Activated CD4-positive, alpha-beta T cell treated with anti-CD3 and anti-CD28 coated beads, Interleukin-2, Interleukin-4, amounts not matched to agents 100 ng/mL and 50 ng/mL, durations not matched to agents 16 hours and 8 hours (primary cell): ENCODE data around the gene ZNF414.
A peak's percentile ranks its signal among the peaks of the same experiment; 100 is the strongest.

ENCODE experiments used
- DNase-seq: peaks from one replicate; pipeline ENCODE4 v3.0.0-alpha.2; 2020; ENCODE audit warnings: low spot score

Gene ZNF414

DNA sequence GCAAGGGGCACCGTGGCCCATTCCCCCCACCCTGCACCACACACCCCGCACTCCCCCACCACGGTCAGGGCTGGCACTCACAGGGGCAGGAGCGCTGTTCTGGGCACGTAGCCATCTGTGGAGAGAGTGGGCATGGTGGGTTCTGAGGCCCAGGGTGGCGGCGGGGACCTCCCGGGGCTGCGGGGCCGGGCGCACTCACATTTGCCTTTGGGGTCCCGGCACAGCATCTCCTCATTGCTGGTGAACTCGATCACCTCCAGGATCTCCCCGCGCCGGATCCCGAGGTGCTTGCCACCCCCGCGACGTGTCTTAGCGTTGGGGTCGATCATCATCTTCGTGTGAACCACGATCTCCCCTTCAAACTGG is 23.6 kb downstream of the ZNF414 start:
- DNase-seq: no peak

DNA sequence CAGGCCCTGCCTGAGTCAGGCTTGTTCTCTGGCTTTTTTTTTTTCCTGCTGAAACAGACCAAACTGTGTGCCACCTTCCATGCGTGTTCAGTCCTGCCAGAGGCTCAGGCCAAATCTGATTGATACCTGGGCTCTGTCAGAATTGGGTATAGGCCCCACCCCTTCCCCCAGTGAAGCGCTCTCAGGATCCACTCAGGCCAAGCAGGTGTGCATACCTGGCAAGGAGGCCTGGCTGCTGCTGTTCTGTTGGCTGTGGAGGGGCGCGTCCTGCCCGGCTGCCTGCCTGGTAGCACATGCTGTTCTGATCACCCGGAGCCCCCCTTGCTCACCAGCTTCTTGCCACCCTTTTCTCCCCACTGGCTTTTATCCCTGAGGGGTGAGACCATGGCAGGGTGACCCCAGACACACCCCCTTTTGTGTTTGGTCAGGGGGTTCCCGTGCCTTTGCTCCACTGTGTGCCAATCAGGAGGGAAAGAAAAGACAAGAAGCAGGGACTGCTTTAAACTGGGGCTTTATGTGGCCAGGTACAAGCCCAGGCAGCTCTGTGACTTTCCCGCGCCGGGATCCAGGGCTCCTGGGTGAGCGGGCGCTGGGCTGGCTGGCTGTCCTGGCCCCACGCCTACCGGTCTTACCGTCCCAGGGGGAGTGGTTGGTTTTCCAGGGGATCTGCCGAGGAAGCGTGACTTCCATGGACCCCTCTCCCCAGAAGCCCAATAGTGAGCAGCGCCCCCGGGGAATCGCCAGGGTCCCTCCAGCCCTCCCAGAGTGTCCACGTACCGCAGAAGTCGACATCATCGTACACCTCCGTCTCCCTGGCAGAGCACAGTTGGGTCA is 24.2 kb downstream of the ZNF414 start:
- DNase-seq: no peak

DNA sequence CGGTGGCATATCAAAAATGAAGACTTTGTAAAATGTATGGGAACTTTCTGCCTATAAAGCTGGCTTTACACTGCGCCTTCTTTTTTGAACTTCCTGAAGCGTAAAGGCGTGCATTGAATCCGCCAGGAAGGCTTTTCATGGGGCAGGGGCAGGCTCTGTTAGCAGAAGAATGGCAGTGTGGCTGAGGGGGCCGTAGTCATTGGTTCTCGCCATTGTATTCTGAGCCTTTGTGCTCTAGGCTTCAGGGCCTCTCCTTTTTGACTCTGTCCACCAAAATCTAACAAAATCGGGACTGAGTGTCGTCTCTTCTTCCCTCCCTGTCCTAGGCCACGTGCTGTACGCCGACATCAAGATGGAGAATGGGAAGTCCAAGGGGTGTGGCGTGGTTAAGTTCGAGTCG is 25.6 kb downstream of the ZNF414 start:
- DNase-seq: no peak

DNA sequence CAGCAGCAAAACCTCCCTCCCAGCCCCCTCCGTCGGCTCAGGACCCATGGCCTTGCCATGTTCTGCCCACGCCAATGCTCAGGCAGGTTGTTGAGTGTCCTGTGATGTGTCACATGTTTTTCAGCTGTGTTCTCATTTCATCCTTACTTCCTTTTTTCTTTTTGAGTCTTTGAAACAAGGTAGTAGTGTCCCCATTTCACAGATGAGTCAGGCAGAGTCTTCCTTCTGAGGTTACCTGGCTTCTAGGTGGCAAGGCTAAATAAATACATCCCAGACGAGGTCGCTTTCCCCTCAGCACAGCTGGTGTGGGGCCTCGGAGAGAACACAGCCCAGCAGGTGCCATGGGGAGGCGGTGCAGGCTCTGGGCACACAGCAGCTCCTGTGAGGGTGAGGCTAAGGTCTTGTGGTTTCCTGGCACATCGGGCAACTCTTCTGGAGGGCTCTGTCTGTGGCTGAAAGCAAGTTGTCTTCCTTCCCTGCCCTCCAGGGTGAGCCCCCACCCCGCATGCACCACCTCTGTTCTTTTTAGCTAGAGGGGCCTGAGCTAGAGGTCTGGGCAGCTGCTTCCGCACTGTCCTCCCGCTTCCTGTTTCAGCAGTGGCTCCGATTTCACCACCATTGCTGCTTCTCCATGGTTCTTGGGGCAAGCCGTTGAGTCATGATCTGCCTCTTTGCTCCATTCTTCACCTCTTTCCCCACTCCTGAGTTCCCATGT is 26.7 kb downstream of the ZNF414 start:
- peak; percentile 57 for DNase-seq

- DNase-seq: no peak
These were observed 27.3 kb downstream of the ZNF414 start for GRCh38 chr19:8486661-8487136.

- DNase-seq: no peak
These were observed 28.2 kb downstream of the ZNF414 start for GRCh38 chr19:8485561-8486371.

DNA sequence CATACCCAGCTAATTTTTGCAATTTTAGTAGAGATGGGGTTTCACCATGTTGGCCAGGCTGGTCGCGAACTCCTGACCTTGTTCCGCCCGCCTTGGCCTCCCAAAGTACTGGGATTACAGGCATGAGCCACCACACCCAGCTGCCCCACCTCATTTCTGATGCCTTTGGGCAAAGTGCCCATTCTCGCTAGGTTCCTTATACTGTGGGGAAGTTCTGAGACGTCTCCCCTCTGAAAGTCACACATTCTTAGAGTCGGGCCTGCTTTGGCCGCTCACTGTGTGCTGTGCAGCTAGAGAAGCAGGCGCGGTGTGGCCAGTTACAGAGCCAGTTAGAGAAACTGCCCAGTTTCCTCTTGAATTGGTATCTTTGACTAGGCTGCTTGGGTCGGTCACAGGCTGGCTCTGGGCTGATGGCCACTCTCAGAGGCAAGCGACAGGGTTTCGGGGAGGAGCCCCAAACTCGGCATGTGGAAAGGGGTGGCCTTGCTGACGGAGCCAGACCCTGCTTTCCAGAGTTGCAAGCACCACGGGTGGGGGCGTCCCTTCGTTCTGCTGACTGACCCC is 29.6 kb downstream of the ZNF414 start:
- DNase-seq: no peak

- no peak for DNase-seq
These were observed 30.8 kb downstream of the ZNF414 start for GRCh38 chr19:8483165-8483564.

GRCh38 chr19:8482696-8483095 is 31.3 kb downstream of the ZNF414 start:
- no peak for DNase-seq

DNA sequence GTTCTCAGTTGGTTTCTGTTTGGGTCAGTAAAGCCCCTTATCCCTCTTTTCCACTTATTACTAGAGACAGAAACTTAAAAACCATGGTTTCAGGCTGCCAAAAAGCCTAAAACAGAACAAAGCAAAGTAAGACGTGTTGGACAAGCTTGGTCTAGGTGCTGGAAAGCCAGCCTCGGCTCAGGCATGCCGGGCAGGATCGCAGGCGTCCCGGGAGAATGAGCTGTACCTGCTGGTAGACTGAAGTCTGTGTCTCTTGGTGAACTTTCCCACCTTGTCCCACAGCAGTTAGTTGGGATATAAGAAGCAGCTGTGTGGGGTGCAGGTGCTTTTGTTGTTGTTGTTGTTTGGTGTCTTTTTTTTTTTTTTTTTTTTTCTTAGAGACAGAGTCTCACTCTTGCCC is 32.4 kb downstream of the ZNF414 start:
- no peak for DNase-seq

- no peak for DNase-seq
These were observed 32.8 kb downstream of the ZNF414 start for GRCh38 chr19:8481201-8481600.

GRCh38 chr19:8478598-8478997 is 35.4 kb downstream of the ZNF414 start:
- DNase-seq: no peak

- no peak for DNase-seq
These were observed 36.1 kb downstream of the ZNF414 start for GRCh38 chr19:8477889-8478288.

DNA sequence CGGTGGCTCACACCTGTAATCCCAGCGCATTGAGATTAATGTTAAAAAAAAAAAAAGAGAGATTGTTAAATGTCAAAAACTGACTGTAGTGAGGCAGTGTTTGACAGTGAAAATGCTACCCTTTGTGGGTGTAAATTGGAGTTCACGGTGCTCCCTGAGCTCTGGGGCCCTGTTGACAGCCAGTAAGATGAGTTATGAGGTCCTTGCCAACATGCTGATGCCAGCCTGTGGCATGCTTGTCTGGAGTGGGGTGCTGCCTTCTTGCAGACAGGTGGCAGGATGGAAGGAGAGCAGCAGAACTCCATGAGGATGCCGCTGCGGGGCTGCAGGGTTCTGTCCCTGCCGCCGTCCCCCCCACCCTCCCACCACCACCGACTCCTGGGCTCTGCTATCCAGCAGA is 37.4 kb downstream of the ZNF414 start:
- no peak for DNase-seq

DNA sequence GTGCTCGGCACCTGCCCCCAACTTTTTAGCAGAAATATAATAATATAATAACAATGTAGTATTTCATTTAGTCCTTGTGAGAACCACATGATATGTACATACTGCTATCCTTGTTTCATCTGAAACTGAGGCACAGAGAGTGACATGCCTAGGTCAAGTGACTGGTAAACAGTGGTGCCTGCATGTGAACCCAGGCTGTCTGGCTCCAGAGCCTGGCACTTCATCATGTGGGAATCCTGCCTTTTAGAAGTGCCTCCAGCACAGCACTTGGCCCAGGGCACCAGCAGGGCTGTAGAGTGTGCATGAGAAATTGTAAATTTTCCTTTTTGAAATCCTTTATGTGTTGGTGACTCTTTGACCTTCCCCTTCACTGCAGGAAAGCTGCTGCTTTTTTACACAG is 39.0 kb downstream of the ZNF414 start:
- DNase-seq: no peak

DNA sequence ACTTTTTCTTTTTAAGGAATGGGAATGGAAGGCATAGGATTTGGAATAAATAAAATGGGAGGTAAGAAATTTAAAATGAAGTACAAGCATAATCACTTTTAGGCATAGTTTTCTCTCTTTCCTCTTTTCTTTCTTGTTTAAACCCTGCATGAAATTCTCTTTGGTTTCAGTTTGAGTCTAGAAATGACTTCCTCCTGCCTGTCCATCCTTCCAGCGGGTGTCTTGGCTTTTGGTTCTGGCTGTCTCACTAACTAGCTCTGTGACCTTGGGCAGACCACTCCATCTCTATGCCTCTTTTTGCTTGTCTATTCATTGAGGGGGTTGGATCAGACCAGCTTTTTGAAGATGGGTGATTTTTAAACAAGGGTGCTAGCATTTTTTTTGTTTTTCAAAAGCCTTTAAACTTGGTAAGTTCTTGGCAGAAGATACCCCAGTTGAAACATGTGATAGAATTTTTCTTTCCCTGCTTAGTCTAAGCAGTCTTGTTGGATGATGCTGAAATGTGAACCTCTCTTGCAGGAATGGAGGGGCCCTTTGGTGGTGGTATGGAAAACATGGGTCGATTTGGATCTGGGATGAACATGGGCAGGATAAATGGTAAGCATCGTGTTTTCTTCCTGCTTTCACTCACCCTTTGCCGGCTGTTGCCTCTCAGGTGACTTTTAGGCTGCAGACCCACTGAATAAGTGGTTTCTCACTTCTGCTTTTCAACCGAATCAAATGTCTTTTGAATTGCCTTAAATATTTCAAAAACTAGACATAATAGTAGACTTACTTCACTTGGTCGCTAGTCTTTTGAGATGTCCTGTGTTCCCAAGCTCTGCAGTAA is 40.1 kb downstream of the ZNF414 start:
- peak; percentile 22 for DNase-seq

- DNase-seq: no peak
These were observed 44.2 kb downstream of the ZNF414 start for GRCh38 chr19:8469613-8470368.

DNA sequence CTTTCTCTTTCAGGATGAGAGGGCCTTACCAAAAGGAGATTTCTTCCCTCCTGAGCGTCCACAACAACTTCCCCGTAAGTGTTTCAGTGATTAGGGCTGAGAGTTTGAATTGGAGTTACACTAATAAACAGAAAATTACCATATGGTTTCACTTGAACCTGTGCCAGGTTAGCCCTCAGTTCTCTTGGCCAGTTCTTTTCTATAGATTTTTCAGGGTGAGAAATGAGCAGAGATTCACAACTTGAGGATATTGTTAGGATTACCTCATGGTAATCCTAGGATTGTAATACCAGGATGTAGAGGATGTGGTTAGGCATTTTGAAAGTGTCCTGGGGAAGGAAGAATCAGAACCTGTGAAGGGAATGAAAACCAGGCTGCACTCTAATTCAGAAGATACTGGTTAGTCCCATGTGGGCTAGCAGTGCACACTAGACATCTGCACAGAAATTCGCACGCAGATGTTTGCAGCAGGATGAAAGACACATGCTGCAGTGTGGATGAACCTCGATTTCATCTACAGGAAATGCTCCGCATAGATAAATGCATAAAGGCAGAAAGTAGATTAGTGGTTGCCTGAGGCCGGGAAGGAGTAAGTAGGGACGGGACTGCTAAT is 45.1 kb downstream of the ZNF414 start:
- DNase-seq: no peak

GRCh38 chr19:8468124-8468523 is 45.8 kb downstream of the ZNF414 start:
- no peak for DNase-seq

GRCh38 chr19:8466018-8466417 is 47.9 kb downstream of the ZNF414 start:
- DNase-seq: no peak
